ENCODE measurements around the gene ERCC5.

GRCh38 chr13:102873653-102874052 is 27.8 kb downstream of the ERCC5 start:
- TF ChIP-seq, protein P1, sequence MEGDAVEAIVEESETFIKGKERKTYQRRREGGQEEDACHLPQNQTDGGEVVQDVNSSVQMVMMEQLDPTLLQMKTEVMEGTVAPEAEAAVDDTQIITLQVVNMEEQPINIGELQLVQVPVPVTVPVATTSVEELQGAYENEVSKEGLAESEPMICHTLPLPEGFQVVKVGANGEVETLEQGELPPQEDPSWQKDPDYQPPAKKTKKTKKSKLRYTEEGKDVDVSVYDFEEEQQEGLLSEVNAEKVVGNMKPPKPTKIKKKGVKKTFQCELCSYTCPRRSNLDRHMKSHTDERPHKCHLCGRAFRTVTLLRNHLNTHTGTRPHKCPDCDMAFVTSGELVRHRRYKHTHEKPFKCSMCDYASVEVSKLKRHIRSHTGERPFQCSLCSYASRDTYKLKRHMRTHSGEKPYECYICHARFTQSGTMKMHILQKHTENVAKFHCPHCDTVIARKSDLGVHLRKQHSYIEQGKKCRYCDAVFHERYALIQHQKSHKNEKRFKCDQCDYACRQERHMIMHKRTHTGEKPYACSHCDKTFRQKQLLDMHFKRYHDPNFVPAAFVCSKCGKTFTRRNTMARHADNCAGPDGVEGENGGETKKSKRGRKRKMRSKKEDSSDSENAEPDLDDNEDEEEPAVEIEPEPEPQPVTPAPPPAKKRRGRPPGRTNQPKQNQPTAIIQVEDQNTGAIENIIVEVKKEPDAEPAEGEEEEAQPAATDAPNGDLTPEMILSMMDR (IDR thresholded peaks at IDR 0.05) = no peak
- no peak for TF ChIP-seq EZH2 (IDR thresholded peaks at IDR 0.05; ENCODE audit: borderline replicate concordance, insufficient read depth, low read depth, low read length, poor library complexity, severe bottlenecking)
